Panc1 (cell line): ENCODE data around the gene STK39.

ENCODE experiments used
- CTCF ChIP-seq: fragments of 450-650 bp; IDR thresholded peaks from 2 replicates; pipeline ENCODE4 v1.5.1; 2017; ENCODE audit warnings: mild to moderate bottlenecking
- POLR2AphosphoS5 ChIP-seq: IDR thresholded peaks from 2 replicates; pipeline ENCODE4 v1.6.1; 2012; ENCODE audit warnings: mild to moderate bottlenecking, low read depth, low read length, moderate library complexity
- REST ChIP-seq, 2 experiments: IDR thresholded peaks; 2 replicates each; pipeline ENCODE4 v1.6.1; 2011 to 2012; ENCODE audit warnings: low read depth in 2 of 2, control low read depth in 1 of 2, low read length in 1 of 2, mild to moderate bottlenecking in 1 of 2, moderate library complexity in 1 of 2; ENCODE audit not compliant: insufficient read depth in 1 of 2
- SIN3A ChIP-seq: IDR thresholded peaks from 2 replicates; pipeline ENCODE4 v1.6.1; 2012; ENCODE audit warnings: low read depth, mild to moderate bottlenecking, low read length, moderate library complexity, borderline replicate concordance; ENCODE audit not compliant: insufficient read depth
- TCF7L2 ChIP-seq: IDR thresholded peaks from 2 replicates; pipeline ENCODE4 v1.6.1; 2011; ENCODE audit warnings: mild to moderate bottlenecking, low read depth, low read length, inconsistent platforms

- no peak for TF ChIP-seq CTCF
- TF ChIP-seq REST (IDR thresholded peaks at IDR 0.05; ENCODE audit: insufficient read depth in 1 of 2, low read depth in 2 of 2, low read length in 1 of 2) = no peak
- no peak for TF ChIP-seq POLR2AphosphoS5
- no peak for TF ChIP-seq TCF7L2
- TF ChIP-seq SIN3A = no peak
Observed at GRCh38 chr2:168120310-168120709, 127.1 kb downstream of the STK39 start.
